ENCODE results near the gene TMEM61.
A peak's percentile ranks its signal among the peaks of the same experiment; 100 is the strongest.

Gene TMEM61

DNA sequence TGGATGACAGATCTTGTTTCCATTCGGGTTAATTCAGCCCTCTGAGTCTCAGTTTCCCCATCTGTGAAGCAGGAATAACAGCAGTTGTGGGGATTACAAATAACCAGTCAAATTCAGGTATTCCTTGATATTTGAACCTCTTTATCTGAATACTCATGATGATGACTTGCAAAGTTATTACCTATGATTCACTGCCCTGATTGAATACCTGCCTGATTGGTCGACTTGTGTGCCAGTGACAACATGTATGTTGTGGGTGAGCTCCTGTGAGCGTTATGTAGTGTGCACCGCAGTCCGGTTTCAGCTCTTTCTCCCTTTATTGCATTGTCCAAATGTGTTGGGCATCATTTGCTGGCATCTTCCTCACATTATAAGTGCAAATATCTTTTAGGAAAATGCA lies 9.5 kb upstream of the TMEM61 start:
- FAIRE-seq: no peak
- DNase-seq (ENCODE audit: insufficient read length, low spot score): no peak
- TF ChIP-seq POLR2A (IDR thresholded peaks at IDR 0.05; ENCODE audit: low read depth, low read length): no peak

DNA sequence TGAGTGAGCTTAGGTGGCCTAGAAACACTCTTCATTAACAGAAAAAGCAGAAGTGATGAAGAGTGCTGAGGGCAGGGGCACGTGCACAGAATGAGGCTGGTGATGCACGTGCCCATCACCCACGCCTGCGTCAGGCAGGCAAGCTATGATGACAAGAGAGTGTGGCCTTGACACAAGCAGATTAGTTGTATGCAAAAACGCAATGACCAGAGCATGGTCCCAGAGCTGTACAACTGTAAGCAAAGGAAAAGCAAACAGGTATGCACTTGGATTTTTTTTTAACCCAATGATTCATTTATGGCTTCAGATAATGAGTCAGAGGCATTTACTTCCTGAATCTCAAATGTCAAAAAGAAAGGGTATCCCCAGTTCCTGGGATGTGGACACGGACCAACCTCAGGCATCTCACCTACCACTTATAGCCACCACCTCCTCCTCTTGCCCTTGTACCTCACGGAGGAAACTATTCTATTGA lies 9.1 kb upstream of the TMEM61 start:
- FAIRE-seq (peak; percentile 36), DNase-seq (ENCODE audit: insufficient read length, low spot score) (no peak)
- no peak for TF ChIP-seq POLR2A (IDR thresholded peaks at IDR 0.05; ENCODE audit: low read depth, low read length)

DNA sequence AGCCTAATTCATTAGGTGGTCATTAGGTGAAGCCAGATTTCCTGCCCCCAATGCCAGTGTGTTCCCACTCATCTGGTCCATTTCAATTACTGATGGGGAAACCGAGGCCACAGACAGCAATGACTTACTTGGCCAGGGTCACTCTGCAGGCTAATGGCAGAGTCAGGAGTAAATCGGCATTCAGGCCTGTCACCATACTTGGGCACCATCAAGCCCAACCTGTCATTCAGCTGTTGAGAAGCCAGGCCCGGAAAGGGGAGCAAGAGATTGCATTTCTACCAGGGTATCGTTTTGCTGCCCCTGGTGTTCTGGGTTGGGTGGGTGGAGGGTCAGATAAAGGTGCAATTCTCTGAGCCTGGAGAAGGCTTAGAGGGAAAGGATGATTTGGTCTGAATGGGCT lies 8.0 kb upstream of the TMEM61 start:
- DNase-seq (ENCODE audit: insufficient read length, low spot score) (no peak), FAIRE-seq (no peak)
- TF ChIP-seq POLR2A (IDR thresholded peaks at IDR 0.05; ENCODE audit: low read depth, low read length): no peak

DNA sequence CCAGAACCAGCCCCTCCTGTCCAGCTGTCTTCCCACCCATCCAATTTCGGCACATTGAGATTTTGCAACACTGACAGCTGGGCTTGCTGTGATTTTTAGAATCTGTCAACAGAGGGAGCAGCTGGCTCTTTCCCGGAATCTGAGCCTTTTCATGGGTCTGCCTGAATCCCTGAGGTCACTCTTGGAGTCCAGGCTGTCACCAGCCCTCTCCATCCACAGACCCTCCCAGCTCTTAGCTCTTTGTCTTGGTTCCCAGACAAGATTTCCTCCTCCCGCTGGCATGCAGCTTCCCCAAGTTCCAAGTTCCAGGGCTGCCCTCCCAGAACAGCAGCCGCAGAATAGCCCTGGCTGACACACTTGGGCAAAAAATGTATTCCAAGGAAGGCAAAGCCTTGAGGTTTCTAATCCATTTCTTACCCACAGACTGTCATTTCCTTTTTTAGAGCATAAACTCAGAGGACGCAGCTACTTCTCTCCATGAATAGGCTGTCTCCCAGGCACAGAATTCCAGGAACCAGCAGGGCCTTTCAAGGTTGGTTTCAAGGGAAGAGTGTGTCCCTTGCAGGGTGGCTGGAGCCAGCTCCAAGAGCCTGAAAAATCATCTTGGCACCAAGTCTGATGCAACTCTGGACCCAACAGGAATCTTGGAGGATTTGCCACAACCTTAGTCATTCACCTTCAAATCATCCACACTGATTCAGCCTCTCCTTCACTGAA lies 7.1 kb upstream of the TMEM61 start:
- no peak for TF ChIP-seq POLR2A (IDR thresholded peaks at IDR 0.05; ENCODE audit: low read depth, low read length)
- no peak for DNase-seq (ENCODE audit: insufficient read length, low spot score)
- no peak for FAIRE-seq

GRCh38 chr1:54975356-54976108 lies 4.9 kb upstream of the TMEM61 start:
- TF ChIP-seq POLR2A (IDR thresholded peaks at IDR 0.05; ENCODE audit: low read depth, low read length): no peak
- FAIRE-seq (no peak), DNase-seq (ENCODE audit: insufficient read length, low spot score) (no peak)

GRCh38 chr1:54976747-54977146 lies 3.7 kb upstream of the TMEM61 start:
- TF ChIP-seq POLR2A (IDR thresholded peaks at IDR 0.05; ENCODE audit: low read depth, low read length): no peak
- DNase-seq (ENCODE audit: insufficient read length, low spot score): no peak
- no peak for FAIRE-seq

DNA sequence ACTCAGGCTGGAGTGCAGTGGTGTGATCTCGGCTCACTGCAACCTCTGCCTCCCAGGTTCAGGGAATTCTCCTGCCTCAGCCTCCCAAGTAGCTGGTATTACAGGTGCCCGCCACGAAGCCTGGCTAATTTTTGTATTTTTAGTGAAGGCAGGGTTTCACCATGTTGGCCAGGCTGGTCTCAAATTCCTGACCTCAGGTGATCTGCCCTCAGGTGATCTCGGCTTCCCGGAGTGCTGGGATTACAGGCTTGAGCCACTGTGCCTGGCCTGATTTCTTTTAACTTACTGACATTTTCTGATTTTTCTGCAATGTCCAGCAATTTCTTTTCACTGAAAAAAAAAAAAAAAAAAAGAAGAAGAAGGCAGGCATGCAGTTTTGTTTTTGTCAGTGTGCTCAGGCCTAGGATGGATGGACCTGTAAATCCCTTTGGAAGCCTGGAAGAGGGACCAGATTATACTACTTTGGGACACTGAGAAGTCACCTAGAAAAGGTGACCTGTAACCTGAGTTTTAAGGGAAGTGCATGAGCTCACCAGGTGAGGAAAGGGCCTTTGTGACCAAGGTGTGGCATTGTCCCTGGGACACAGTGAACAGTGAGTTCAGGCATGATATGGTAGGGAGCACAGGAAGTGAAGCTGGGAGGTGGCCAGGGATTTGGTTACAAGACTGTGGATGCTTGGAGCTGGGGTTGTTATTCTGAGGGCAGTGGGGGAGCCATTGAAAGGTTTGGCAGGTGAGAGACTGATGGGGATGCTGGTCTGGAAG lies 2.7 kb upstream of the TMEM61 start:
- no peak for TF ChIP-seq POLR2A (IDR thresholded peaks at IDR 0.05; ENCODE audit: low read depth, low read length)
- DNase-seq (ENCODE audit: insufficient read length, low spot score): no peak
- FAIRE-seq: no peak

DNA sequence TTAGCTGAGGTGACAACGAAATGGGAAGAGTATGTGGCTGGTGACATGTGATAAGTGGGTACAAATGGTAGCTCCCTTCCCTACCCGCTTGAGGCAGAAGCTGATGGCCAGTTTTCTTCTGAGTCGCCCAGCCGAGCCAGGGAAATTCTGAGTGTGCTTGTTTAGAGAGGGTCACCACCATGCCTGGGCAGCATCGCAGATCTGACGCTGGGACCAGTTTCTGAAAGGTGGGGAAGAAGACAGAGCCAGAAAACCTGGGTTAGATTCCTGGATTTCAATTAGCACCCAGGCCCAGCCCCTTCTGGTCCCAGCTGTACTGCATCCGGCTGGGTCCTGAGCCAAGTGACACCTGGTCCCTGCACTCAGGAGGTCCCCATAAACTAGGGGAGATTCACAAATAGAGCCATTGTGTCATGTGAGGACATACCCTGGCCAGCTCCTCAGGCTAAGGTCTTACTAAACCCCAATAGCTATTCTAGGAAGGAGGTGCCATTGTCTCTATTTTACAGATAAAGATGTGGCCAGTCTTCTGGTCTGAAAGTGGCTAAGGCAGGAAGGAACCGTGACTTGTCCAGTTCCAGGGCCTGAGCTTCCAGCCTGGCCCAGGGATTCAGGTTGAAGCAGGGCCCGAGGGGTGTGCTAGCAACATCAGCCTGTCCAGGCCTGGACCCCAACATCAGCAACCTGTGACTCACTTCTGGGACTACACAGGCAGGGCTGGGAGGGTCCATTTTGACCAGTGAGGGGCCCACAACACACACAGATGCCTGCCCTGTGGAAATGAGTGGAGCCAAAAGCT lies 1.7 kb upstream of the TMEM61 start:
- TF ChIP-seq POLR2A (IDR thresholded peaks at IDR 0.05; ENCODE audit: low read depth, low read length): no peak
- DNase-seq (ENCODE audit: insufficient read length, low spot score): no peak
- no peak for FAIRE-seq

DNA sequence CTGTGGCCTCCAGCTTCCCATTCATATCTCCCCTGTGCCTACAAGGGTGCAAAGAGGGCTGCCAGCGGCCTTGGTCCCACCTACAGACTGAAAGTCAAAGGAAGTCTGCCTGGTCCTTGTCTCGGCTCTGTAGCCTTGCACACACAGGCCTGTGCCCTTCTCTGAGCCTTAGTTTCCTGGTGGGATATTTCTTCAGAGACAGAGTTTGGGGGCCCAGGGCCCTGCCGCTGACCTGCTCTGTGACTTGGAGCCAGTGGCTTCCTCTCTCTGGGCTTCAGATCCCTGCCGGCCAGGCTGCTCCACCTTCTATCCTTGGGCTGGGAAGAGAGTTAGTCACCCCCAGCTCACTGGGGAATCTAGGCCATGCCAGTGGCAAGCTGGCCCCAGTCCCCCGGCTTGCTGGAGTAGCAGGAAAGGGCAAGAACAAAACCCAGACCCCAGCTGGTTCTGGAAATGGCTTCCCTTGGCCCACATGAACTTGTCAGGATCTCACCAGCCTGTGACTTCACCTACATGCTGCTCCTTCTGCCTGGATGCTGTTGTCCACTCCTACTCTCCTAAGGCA lies 1.0 kb upstream of the TMEM61 start:
- DNase-seq (ENCODE audit: insufficient read length, low spot score): peak; percentile 54
- no peak for TF ChIP-seq POLR2A (IDR thresholded peaks at IDR 0.05; ENCODE audit: low read depth, low read length)
- no peak for FAIRE-seq

- FAIRE-seq: no peak
- peak; percentile 2 for DNase-seq (ENCODE audit: insufficient read length, low spot score)
- no peak for TF ChIP-seq POLR2A (IDR thresholded peaks at IDR 0.05; ENCODE audit: low read depth, low read length)
Measured at GRCh38 chr1:54980046-54980527, 341 bp upstream of the TMEM61 start.

- no peak for TF ChIP-seq POLR2A (IDR thresholded peaks at IDR 0.05; ENCODE audit: low read depth, low read length)
- FAIRE-seq (no peak), DNase-seq (ENCODE audit: insufficient read length, low spot score) (no peak)
Measured at GRCh38 chr1:54981466-54981865, 1.0 kb downstream of the TMEM61 start.

GRCh38 chr1:54982739-54983138 lies 2.3 kb downstream of the TMEM61 start:
- FAIRE-seq: no peak

More at GRCh38 chr1:54982739-54983138, 2.3 kb downstream of the TMEM61 start:
- TF ChIP-seq POLR2A (IDR thresholded peaks at IDR 0.05; ENCODE audit: low read depth, low read length): no peak
- DNase-seq (ENCODE audit: insufficient read length, low spot score): no peak

Data from H54 (cell line).